K562 (cell line): ENCODE results near the gene MAN1B1. TPM values are rescaled to one million over a fixed set of nuclear protein-coding genes. Genes with fewer than 3 reads are reported as not detected.

ENCODE experiments used
- ARID1B ChIP-seq: fragments of 450-650 bp; IDR thresholded peaks from 2 replicates; pipeline ENCODE4 v1.6.1; 2016; ENCODE audit warnings: antibody characterized with exemption, mild to moderate bottlenecking, inconsistent platforms
- FOXJ2 ChIP-seq: fragments of 200-800 bp; sonication (Bioruptor generic); IDR thresholded peaks from 2 replicates; pipeline ENCODE4 v1.6.1; 2016; ENCODE audit warnings: missing genetic modification characterization, missing compliant biosample characterization
- GATA2 ChIP-seq: sonication (generic); formaldehyde crosslinking; IDR thresholded peaks from 2 replicates; pipeline ENCODE4 v1.4.0; 2020; ENCODE audit warnings: mild to moderate bottlenecking, missing genetic modification reagents
- HIVEP1 ChIP-seq: fragments of 250-450 bp; sonication (Bioruptor Pico); IDR thresholded peaks from 2 replicates; pipeline ENCODE4 v1.4.0; 2020; ENCODE audit warnings: mild to moderate bottlenecking
- JUN ChIP-seq, 2 experiments: sonication (generic) in 1 of 2; formaldehyde crosslinking in 1 of 2; IDR thresholded peaks; 2 replicates each; pipeline versions ENCODE4 v1.6.1 to v1.8.0; 2012 to 2022; ENCODE audit warnings: borderline replicate concordance in 2 of 2, mild to moderate bottlenecking in 2 of 2, improper control_type of control experiment in 1 of 2, low read depth in 1 of 2, low read length in 1 of 2, missing genetic modification reagents in 1 of 2
- NBN ChIP-seq: fragments of 450-650 bp; IDR thresholded peaks from 2 replicates; pipeline ENCODE4 v1.6.1; 2016; ENCODE audit warnings: low read depth, mild to moderate bottlenecking
- NCOA2 ChIP-seq, 2 experiments: fragments of 450-650 bp; IDR thresholded peaks; 2 replicates each; pipeline ENCODE4 v1.6.1; 2018; ENCODE audit warnings: mild to moderate bottlenecking in 2 of 2, moderate library complexity in 1 of 2; ENCODE audit not compliant: partially characterized antibody in 2 of 2
- RNF2 ChIP-seq: sonication (generic); IDR thresholded peaks from 2 replicates; pipeline ENCODE4 v1.6.1; 2016
- SIX5 ChIP-seq, 2 experiments: IDR thresholded peaks; 2 replicates each; pipeline ENCODE4 v1.6.1; 2011; ENCODE audit warnings: low read length in 2 of 2, borderline replicate concordance in 1 of 2, low read depth in 1 of 2, mild to moderate bottlenecking in 1 of 2, moderate library complexity in 1 of 2; ENCODE audit not compliant: insufficient read depth in 1 of 2
- SMARCA5 ChIP-seq: fragments of 450-650 bp; IDR thresholded peaks from 2 replicates; pipeline ENCODE4 v1.6.1; 2016
- TFAP4 ChIP-seq: sonication (generic); formaldehyde crosslinking; IDR thresholded peaks from 2 replicates; pipeline ENCODE4 v1.8.0; 2022; ENCODE audit warnings: missing genetic modification reagents, mild to moderate bottlenecking, moderate library complexity, borderline replicate concordance
- YBX1 ChIP-seq: fragments of 450-650 bp; IDR thresholded peaks from 2 replicates; pipeline ENCODE4 v1.7.1; 2016; ENCODE audit warnings: mild to moderate bottlenecking
- ZBTB5 ChIP-seq: fragments of 450-650 bp; IDR thresholded peaks from 2 replicates; pipeline ENCODE4 v1.6.1; 2017; ENCODE audit warnings: antibody characterized with exemption
- ZFP30 ChIP-seq: fragments of 250-450 bp; sonication (Bioruptor Pico); IDR thresholded peaks from 2 replicates; pipeline ENCODE4 v1.8.0; 2022; ENCODE audit warnings: moderate library complexity, mild to moderate bottlenecking, inconsistent platforms, borderline replicate concordance
- ZNF217 ChIP-seq: sonication (generic); formaldehyde crosslinking; IDR thresholded peaks from 2 replicates; pipeline ENCODE4 v1.8.0; 2022; ENCODE audit warnings: mild to moderate bottlenecking, missing genetic modification reagents
- ZNF274 ChIP-seq: IDR thresholded peaks from 2 replicates; pipeline ENCODE4 v1.6.1; 2011; ENCODE audit warnings: low read depth, mild to moderate bottlenecking, low read length, moderate library complexity, borderline replicate concordance
- ZSCAN29 ChIP-seq: fragments of 450-650 bp; IDR thresholded peaks from 2 replicates; pipeline ENCODE4 v1.6.1; 2017
- polyA plus RNA-seq, 8 experiments: library from polyadenylated mRNA; depleted of rRNA in 4 of 8; stranded (reverse) in 5 of 8; unstranded in 3 of 8; fragments of >200 nt; fragmentation: Nextera tagmentation in 2 of 8; fragmentation: Illumina TruSeq in 1 of 8; extraction: Ambion mirVana in 2 of 8; extraction: Trizol in 1 of 8; gene quantifications; 2 replicates each; pipeline versions ENCODE4 v1.2.1 to v1.2.3, GENCODE V29; 2011 to 2014; ENCODE audit warnings: inconsistent platforms in 1 of 8, missing spikeins in 1 of 8
- total RNA-seq, 7 experiments: library from RNA; depleted of rRNA in 6 of 7; stranded (reverse); fragments of >200 nt in 6 of 7; fragmentation: Illumina TruSeq in 2 of 7; extraction: Trizol in 2 of 7; gene quantifications; 2 replicates each; pipeline versions ENCODE4 v1.2.1 to v1.2.3, GENCODE V29; 2011 to 2021; ENCODE audit warnings: low replicate concordance in 1 of 7
- TF ChIP-seq, protein P1 (sequence below): fragments of 250-450 bp; sonication (Bioruptor Pico); IDR thresholded peaks from 2 replicates; pipeline ENCODE4 v1.4.0; 2020; ENCODE audit warnings: mild to moderate bottlenecking
- TF ChIP-seq, protein P2 (sequence below): fragments of 250-450 bp; sonication (Bioruptor Pico); IDR thresholded peaks from 2 replicates; pipeline ENCODE4 v1.9.0; 2021; ENCODE audit warnings: mild to moderate bottlenecking
- TF ChIP-seq, protein P3 (sequence below): IDR thresholded peaks from 3 replicates; pipeline ENCODE4 v1.6.1; 2011; ENCODE audit warnings: borderline replicate concordance, mild to moderate bottlenecking; ENCODE audit not compliant: insufficient read length, insufficient read depth
- TF ChIP-seq, protein P4 (sequence below): fragments of 450-650 bp; conservative IDR thresholded peaks from 2 replicates; pipeline ENCODE4 v1.6.1; 2016; ENCODE audit warnings: missing genetic modification characterization, low read depth, mild to moderate bottlenecking, control low read depth, missing compliant biosample characterization

Gene MAN1B1
- total and polyA plus RNA-seq, 9 of the 15 experiments (the other 6 are each of a cell fraction or from before 2014, with no cell fraction given) = 0.55 to 36.6 (median 27.3) TPM

- TF ChIP-seq TFAP4 (CRISPR knock-in tag) (no peak), ZNF217 (CRISPR knock-in tag) (no peak), SIX5 (IDR thresholded peaks at IDR 0.05; ENCODE audit: borderline replicate concordance in 1 of 2, insufficient read depth in 1 of 2, low read depth in 1 of 2, low read length in 2 of 2) (no peak), ZFP30 (no peak), NCOA2 (IDR thresholded peaks at IDR 0.05; ENCODE audit: partially characterized antibody in 2 of 2) (no peak), ZBTB5 (no peak), JUN (IDR thresholded peaks at IDR 0.05; ENCODE audit: borderline replicate concordance, low read depth, low read length) (no peak), JUN (CRISPR knock-in tag; IDR thresholded peaks at IDR 0.05; ENCODE audit: borderline replicate concordance) (no peak), FOXJ2 (no peak), HIVEP1 (peak; percentile 99), YBX1 (no peak), SMARCA5 (no peak), RNF2 (no peak), ZNF274 (no peak), ARID1B (no peak), GATA2 (CRISPR knock-in tag) (no peak), ZSCAN29 (no peak), NBN (no peak)
- TF ChIP-seq, protein P1, sequence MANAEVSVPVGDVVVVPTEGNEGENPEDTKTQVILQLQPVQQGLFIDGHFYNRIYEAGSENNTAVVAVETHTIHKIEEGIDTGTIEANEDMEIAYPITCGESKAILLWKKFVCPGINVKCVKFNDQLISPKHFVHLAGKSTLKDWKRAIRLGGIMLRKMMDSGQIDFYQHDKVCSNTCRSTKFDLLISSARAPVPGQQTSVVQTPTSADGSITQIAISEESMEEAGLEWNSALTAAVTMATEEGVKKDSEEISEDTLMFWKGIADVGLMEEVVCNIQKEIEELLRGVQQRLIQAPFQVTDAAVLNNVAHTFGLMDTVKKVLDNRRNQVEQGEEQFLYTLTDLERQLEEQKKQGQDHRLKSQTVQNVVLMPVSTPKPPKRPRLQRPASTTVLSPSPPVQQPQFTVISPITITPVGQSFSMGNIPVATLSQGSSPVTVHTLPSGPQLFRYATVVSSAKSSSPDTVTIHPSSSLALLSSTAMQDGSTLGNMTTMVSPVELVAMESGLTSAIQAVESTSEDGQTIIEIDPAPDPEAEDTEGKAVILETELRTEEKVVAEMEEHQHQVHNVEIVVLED (CRISPR knock-in tag) = peak; percentile 88
- TF ChIP-seq, protein P2, sequence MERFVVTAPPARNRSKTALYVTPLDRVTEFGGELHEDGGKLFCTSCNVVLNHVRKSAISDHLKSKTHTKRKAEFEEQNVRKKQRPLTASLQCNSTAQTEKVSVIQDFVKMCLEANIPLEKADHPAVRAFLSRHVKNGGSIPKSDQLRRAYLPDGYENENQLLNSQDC (CRISPR knock-in tag) = no peak
- TF ChIP-seq, protein P3, sequence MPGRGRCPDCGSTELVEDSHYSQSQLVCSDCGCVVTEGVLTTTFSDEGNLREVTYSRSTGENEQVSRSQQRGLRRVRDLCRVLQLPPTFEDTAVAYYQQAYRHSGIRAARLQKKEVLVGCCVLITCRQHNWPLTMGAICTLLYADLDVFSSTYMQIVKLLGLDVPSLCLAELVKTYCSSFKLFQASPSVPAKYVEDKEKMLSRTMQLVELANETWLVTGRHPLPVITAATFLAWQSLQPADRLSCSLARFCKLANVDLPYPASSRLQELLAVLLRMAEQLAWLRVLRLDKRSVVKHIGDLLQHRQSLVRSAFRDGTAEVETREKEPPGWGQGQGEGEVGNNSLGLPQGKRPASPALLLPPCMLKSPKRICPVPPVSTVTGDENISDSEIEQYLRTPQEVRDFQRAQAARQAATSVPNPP = no peak
- TF ChIP-seq, protein P4, sequence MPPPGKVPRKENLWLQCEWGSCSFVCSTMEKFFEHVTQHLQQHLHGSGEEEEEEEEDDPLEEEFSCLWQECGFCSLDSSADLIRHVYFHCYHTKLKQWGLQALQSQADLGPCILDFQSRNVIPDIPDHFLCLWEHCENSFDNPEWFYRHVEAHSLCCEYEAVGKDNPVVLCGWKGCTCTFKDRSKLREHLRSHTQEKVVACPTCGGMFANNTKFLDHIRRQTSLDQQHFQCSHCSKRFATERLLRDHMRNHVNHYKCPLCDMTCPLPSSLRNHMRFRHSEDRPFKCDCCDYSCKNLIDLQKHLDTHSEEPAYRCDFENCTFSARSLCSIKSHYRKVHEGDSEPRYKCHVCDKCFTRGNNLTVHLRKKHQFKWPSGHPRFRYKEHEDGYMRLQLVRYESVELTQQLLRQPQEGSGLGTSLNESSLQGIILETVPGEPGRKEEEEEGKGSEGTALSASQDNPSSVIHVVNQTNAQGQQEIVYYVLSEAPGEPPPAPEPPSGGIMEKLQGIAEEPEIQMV (tag) = peak; percentile 95
Measured at GRCh38 chr9:137074657-137075274, 12.0 kb upstream of the MAN1B1 start (continued).
